ENCODE results near the gene NFKBIE.

- TF ChIP-seq, protein P1, sequence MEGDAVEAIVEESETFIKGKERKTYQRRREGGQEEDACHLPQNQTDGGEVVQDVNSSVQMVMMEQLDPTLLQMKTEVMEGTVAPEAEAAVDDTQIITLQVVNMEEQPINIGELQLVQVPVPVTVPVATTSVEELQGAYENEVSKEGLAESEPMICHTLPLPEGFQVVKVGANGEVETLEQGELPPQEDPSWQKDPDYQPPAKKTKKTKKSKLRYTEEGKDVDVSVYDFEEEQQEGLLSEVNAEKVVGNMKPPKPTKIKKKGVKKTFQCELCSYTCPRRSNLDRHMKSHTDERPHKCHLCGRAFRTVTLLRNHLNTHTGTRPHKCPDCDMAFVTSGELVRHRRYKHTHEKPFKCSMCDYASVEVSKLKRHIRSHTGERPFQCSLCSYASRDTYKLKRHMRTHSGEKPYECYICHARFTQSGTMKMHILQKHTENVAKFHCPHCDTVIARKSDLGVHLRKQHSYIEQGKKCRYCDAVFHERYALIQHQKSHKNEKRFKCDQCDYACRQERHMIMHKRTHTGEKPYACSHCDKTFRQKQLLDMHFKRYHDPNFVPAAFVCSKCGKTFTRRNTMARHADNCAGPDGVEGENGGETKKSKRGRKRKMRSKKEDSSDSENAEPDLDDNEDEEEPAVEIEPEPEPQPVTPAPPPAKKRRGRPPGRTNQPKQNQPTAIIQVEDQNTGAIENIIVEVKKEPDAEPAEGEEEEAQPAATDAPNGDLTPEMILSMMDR (conservative IDR thresholded peaks at IDR 0.05; ENCODE audit: low read length), result no peak
- TF ChIP-seq EZH2phosphoT487 (IDR thresholded peaks at IDR 0.05; ENCODE audit: borderline replicate concordance), result no peak
These were observed 16.1 kb downstream of the NFKBIE start for GRCh38 chr6:44249082-44249748.
